ENCODE results near the gene RBPMS2. TPM values are rescaled to one million over a fixed set of nuclear protein-coding genes. Genes with fewer than 3 reads are reported as not detected.

Gene RBPMS2
- total RNA-seq, 1 experiment from 2014 or later: 181 TPM

GRCh38 chr15:64760056-64760455 lies 15.3 kb downstream of the RBPMS2 start:
- peaks cover 53% of the 10 kb centered on the region in 2 experiments for H3K4me1 Mint-ChIP-seq
- no peak overlapping the region for H4K91ac ChIP-seq (ENCODE audit: insufficient read length, low read depth, low read length)
- no peaks in the 10 kb centered on the region for H3K9me3 Mint-ChIP-seq
- peaks cover 86% of the 10 kb centered on the region; the same call in 1 of the 2 replicates for H3K79me2 ChIP-seq (ENCODE audit: insufficient read depth, low read length)
- no peak overlapping the region for H3K9ac ChIP-seq (ENCODE audit: extremely low read depth, insufficient read length, low read length)
- no peak overlapping the region for H2BK15ac ChIP-seq (ENCODE audit: low read depth, low read length)
- H2BK5ac ChIP-seq (ENCODE audit: insufficient read length, low read length): no peak overlapping the region
- H2AK5ac ChIP-seq (ENCODE audit: insufficient read length, low read length): no peak overlapping the region
- H3K18ac ChIP-seq (ENCODE audit: insufficient read length, low read depth, low read length): no peak overlapping the region
- H4K5ac ChIP-seq (ENCODE audit: insufficient read length, low read depth, low read length): no peak overlapping the region
- no CpG with 5 or more reads among the region's 8 CpGs for WGBS (ENCODE audit: extremely low coverage, insufficient read length, low lambda C conversion rate)
- H3K27me3 ChIP-seq (ENCODE audit: insufficient read depth, low read length): no peaks in the 10 kb centered on the region
- H2BK12ac ChIP-seq (ENCODE audit: insufficient read length, low read depth, low read length): no peak overlapping the region
- H2AFZ ChIP-seq (ENCODE audit: low read length): no peak overlapping the region
- H3K9me3 ChIP-seq (ENCODE audit: control insufficient read depth, low read depth, low read length): no peaks in the 10 kb centered on the region
- H3K27ac Mint-ChIP-seq: peak overlapping the region in 2 of 3 experiments; percentile 58 to 62; a peak in 1 of 7 replicates
- H3K23me2 ChIP-seq (ENCODE audit: insufficient read length, low read depth, low read length, poor library complexity, severe bottlenecking): no peaks in the 10 kb centered on the region
- H3K4me1 ChIP-seq (ENCODE audit: insufficient read depth, low read length): peaks cover 8% of the 10 kb centered on the region; the same call in 1 of the 2 replicates
- no peak overlapping the region for H4K8ac ChIP-seq (replicated peaks; ENCODE audit: insufficient read length, low read depth, low read length)
- no peaks in the 10 kb centered on the region for H3K79me1 ChIP-seq (ENCODE audit: insufficient read depth, low read depth, low read length, poor library complexity, severe bottlenecking)
- H3K56ac ChIP-seq (ENCODE audit: insufficient read length, low read depth, low read length): no peak overlapping the region
- DNase-seq: no peak
- H2BK120ac ChIP-seq (ENCODE audit: low read depth, low read length, poor library complexity, severe bottlenecking): no peak overlapping the region
- H3K14ac ChIP-seq (ENCODE audit: insufficient read depth, low read length): no peak overlapping the region; the same call in 1 of the 2 replicates
- H3K4me2 ChIP-seq (ENCODE audit: insufficient read depth, insufficient read length, low read length): no peak overlapping the region
- no peak overlapping the region for H3K27ac ChIP-seq (ENCODE audit: insufficient read length, low read depth, low read length)
- no peak overlapping the region for H3K4ac ChIP-seq (ENCODE audit: low read depth, low read length)
- no peak overlapping the region for H2BK20ac ChIP-seq (ENCODE audit: low read depth, low read length, poor library complexity, severe bottlenecking)
- no peak overlapping the region for H3K23ac ChIP-seq (ENCODE audit: insufficient read length, low read depth, low read length)
- H3T11ph ChIP-seq (ENCODE audit: low read length): no peak overlapping the region
- TF ChIP-seq CTCF (conservative IDR thresholded peaks at IDR 0.05): no peak
- H3K27me3 Mint-ChIP-seq (ENCODE audit: low read depth): no peaks in the 10 kb centered on the region
- peaks cover 4% of the 10 kb centered on the region for H4K20me1 ChIP-seq (ENCODE audit: control insufficient read depth, insufficient read depth, insufficient read length)
- H3K4me3 Mint-ChIP-seq: no peak overlapping the region
- peaks cover 17 to 46% (median 33%) of the 10 kb centered on the region in 3 experiments for H3K36me3 Mint-ChIP-seq (ENCODE audit: insufficient read depth in 1 of 3, low read depth in 3 of 3)
